K562 (cell line): ENCODE measurements around the gene IL12A.

ENCODE experiments used
- CTCF ChIP-seq, 3 experiments: IDR thresholded peaks in 2 of 3; conservative IDR thresholded peaks in 1 of 3; 2 replicates each; pipeline ENCODE4 v1.5.1; 2011 to 2012; ENCODE audit warnings: low read length in 3 of 3, mild to moderate bottlenecking in 3 of 3, control low read depth in 2 of 3, improper control_type of control experiment in 1 of 3, inconsistent platforms in 1 of 3, low read depth in 1 of 3, mixed read lengths in 1 of 3, moderate library complexity in 1 of 3; ENCODE audit not compliant: insufficient read depth in 2 of 3
- ESRRA ChIP-seq: fragments of 450-650 bp; IDR thresholded peaks from 2 replicates; pipeline ENCODE4 v1.6.1; 2014; ENCODE audit warnings: low read depth, mild to moderate bottlenecking, moderate library complexity, borderline replicate concordance
- FOXA1 ChIP-seq: fragments of 450-650 bp; IDR thresholded peaks from 2 replicates; pipeline ENCODE4 v1.6.1; 2016; ENCODE audit warnings: mild to moderate bottlenecking, borderline replicate concordance
- GATA2 ChIP-seq: sonication (generic); formaldehyde crosslinking; IDR thresholded peaks from 2 replicates; pipeline ENCODE4 v1.4.0; 2020; ENCODE audit warnings: mild to moderate bottlenecking, missing genetic modification reagents
- NRF1 ChIP-seq, 2 experiments: fragments of 450-650 bp; IDR thresholded peaks in 1 of 2; conservative IDR thresholded peaks in 1 of 2; 2 replicates each; pipeline ENCODE4 v1.6.1; 2014; ENCODE audit warnings: mild to moderate bottlenecking in 2 of 2
- POLR2A ChIP-seq: fragments of 450-650 bp; conservative IDR thresholded peaks from 2 replicates; pipeline ENCODE4 v1.6.1; 2016
- SMARCC2 ChIP-seq: fragments of 450-650 bp; IDR thresholded peaks from 2 replicates; pipeline ENCODE4 v1.6.1; 2017; ENCODE audit warnings: antibody characterized with exemption, moderate library complexity, mild to moderate bottlenecking, low read depth
- TCF7L2 ChIP-seq: fragments of 150-350 bp; IDR thresholded peaks from 2 replicates; pipeline ENCODE4 v1.6.1; 2016; ENCODE audit warnings: low read depth, mild to moderate bottlenecking, low read length, moderate library complexity
- TRIM28 ChIP-seq: fragments of 450-650 bp; IDR thresholded peaks from 2 replicates; pipeline ENCODE4 v1.6.1; 2017
- UBTF ChIP-seq, 2 experiments: IDR thresholded peaks; 2 replicates each; pipeline ENCODE4 v1.6.1; 2012; ENCODE audit warnings: improper control_type of control experiment in 2 of 2, low read depth in 2 of 2, low read length in 2 of 2, borderline replicate concordance in 1 of 2
- ZNF24 ChIP-seq: fragments of 450-650 bp; IDR thresholded peaks from 2 replicates; pipeline ENCODE4 v1.6.1; 2016
- ZNF274 ChIP-seq: IDR thresholded peaks from 2 replicates; pipeline ENCODE4 v1.6.1; 2011; ENCODE audit warnings: low read depth, mild to moderate bottlenecking, low read length, moderate library complexity, borderline replicate concordance

- no peak for TF ChIP-seq CTCF (IDR thresholded peaks at IDR 0.05 in 2 of 3, conservative IDR thresholded peaks at IDR 0.05 in 1 of 3; ENCODE audit: insufficient read depth in 2 of 3, low read depth in 1 of 3, low read length in 3 of 3)
- TF ChIP-seq TCF7L2: no peak
- no peak for TF ChIP-seq ESRRA
- no peak for TF ChIP-seq SMARCC2
- no peak for TF ChIP-seq TRIM28
- TF ChIP-seq POLR2A: no peak
- no peak for TF ChIP-seq ZNF24
- no peak for TF ChIP-seq FOXA1
- TF ChIP-seq GATA2 (CRISPR knock-in tag): no peak
- TF ChIP-seq ZNF274: no peak
- no peak for TF ChIP-seq NRF1 (conservative IDR thresholded peaks at IDR 0.05 in 1 of 2, IDR thresholded peaks at IDR 0.05 in 1 of 2)
- TF ChIP-seq UBTF (IDR thresholded peaks at IDR 0.05; ENCODE audit: borderline replicate concordance in 1 of 2, low read depth in 2 of 2, low read length in 2 of 2): no peak
Observed at GRCh38 chr3:159978353-159978752, 10.3 kb upstream of the IL12A start.
